OCI-LY1 (cell line): ENCODE data around the gene FZD1.

Experiments used
- H2AFZ ChIP-seq: fragments of 200-600 bp; sonication (generic), shearing (Covaris generic); 2 replicates; pipeline ENCODE4 v1.6.0; 2014; ENCODE audit warnings: antibody characterized with exemption, mild to moderate bottlenecking, low read length
- H3F3A ChIP-seq: fragments of 200-600 bp; sonication (generic), shearing (Covaris generic); 2 replicates; pipeline ENCODE4 v1.6.0; 2014; ENCODE audit warnings: mild to moderate bottlenecking, antibody characterized with exemption, low read length, moderate library complexity; ENCODE audit not compliant: insufficient read depth
- H3K27ac ChIP-seq: fragments of 200-600 bp; sonication (generic); 2 replicates; pipeline ENCODE4 v1.5.1; 2014; ENCODE audit warnings: low read length, mixed run types, mild to moderate bottlenecking, low read depth; ENCODE audit not compliant: poor library complexity, severe bottlenecking
- H3K27me3 ChIP-seq: fragments of 200-600 bp; sonication (generic); 2 replicates; pipeline ENCODE4 v1.6.0; 2014; ENCODE audit warnings: antibody characterized with exemption, mild to moderate bottlenecking, low read length, moderate library complexity; ENCODE audit not compliant: insufficient read depth
- H3K36me3 ChIP-seq: fragments of 200-600 bp; sonication (generic); 2 replicates; pipeline ENCODE4 v1.6.1; 2014; ENCODE audit warnings: mild to moderate bottlenecking, antibody characterized with exemption, low read length, moderate library complexity, mixed read lengths; ENCODE audit not compliant: insufficient read depth
- H3K4me1 ChIP-seq: fragments of 200-600 bp; sonication (generic); 2 replicates; pipeline ENCODE4 v1.5.1; 2014; ENCODE audit warnings: mild to moderate bottlenecking, low read length, moderate library complexity; ENCODE audit not compliant: insufficient read depth, severe bottlenecking
- H3K4me2 ChIP-seq: fragments of 200-600 bp; sonication (generic), shearing (Covaris generic); 2 replicates; pipeline ENCODE4 v1.6.1; 2014; ENCODE audit warnings: low read length
- H3K4me3 ChIP-seq: fragments of 200-600 bp; sonication (generic); 2 replicates; pipeline ENCODE4 v1.5.1; 2014; ENCODE audit warnings: low read length, low read depth, mild to moderate bottlenecking, mixed read lengths; ENCODE audit not compliant: poor library complexity, severe bottlenecking
- H3K79me2 ChIP-seq: fragments of 200-600 bp; shearing (Covaris generic); 2 replicates; pipeline ENCODE4 v1.6.1; 2016; ENCODE audit warnings: mixed run types, low read length, mixed read lengths; ENCODE audit not compliant: insufficient read depth
- H3K9ac ChIP-seq: fragments of 200-600 bp; sonication (generic), shearing (Covaris generic); 2 replicates; pipeline ENCODE4 v1.6.1; 2014; ENCODE audit warnings: mild to moderate bottlenecking, low read length, mixed read lengths
- H3K9me2 ChIP-seq: fragments of 200-600 bp; sonication (generic), shearing (Covaris generic); 2 replicates; pipeline ENCODE4 v1.6.1; 2014; ENCODE audit warnings: low read depth, mild to moderate bottlenecking, low read length, mixed read lengths
- H3K9me3 ChIP-seq: fragments of 200-600 bp; shearing (Covaris generic); 2 replicates; pipeline ENCODE4 v1.6.1; 2014; ENCODE audit warnings: low read length, mixed read lengths
- H4K20me1 ChIP-seq: fragments of 200-600 bp; sonication (generic), shearing (Covaris generic); 2 replicates; pipeline ENCODE4 v1.6.0; 2016; ENCODE audit warnings: mild to moderate bottlenecking, low read length; ENCODE audit not compliant: insufficient read depth
- EZH2 ChIP-seq: fragments of 200-600 bp; sonication (generic), shearing (Covaris generic); IDR thresholded peaks from 2 replicates; pipeline ENCODE4 v1.8.0; 2017; ENCODE audit warnings: borderline replicate concordance, mixed run types, mild to moderate bottlenecking, antibody characterized with exemption, low read length, moderate library complexity, mixed read lengths
- TF ChIP-seq, protein P1 (sequence below): fragments of 200-600 bp; sonication (generic), shearing (Covaris generic); IDR thresholded peaks from 2 replicates; pipeline ENCODE4 v1.5.1; 2017; ENCODE audit warnings: mild to moderate bottlenecking, antibody characterized with exemption, low read length, moderate library complexity, mixed read lengths

Gene FZD1

DNA sequence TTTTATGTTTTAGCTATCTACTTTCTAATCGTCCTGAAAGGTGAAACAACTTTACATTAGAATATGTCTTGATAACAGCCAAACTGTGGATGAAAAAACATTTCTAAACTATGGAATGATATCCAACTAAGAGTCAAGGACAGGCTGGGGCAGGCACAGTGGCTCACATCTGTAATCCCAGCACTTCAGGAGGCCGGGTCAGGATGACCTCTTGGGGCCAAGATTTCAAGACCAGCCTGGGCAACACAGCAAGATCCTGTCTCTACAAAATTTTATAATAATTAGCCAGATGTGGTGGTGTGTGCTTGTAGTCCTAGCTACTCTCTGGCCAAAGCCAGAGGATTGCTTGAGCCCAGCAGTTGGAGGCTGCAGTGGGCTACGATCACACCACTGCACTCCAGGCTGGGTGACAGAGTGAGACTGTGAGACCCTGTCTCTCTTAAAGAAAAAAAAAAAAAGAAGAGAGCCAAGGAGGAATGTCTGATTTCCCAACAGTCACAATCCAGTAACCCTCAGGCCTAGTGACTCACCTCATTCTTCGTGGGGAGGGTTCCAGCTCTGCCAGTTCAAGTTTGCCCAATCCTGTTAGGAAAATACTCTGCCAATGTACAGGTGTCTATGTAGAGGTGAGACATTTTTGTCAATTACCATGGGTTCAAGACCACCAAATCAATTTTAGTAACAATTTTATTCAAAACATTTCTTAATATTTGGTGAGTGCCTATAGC lies 14.6 kb upstream of the FZD1 start:
- Histone ChIP-seq H3K9me2 (no peaks in the 10 kb centered on the region), H3K4me3 (no peak overlapping the region), H3K27ac (no peak overlapping the region), H3K4me1 (no peaks in the 10 kb centered on the region), H3K27me3 (no peaks in the 10 kb centered on the region), H3K9me3 (no peaks in the 10 kb centered on the region), H3K9ac (no peak overlapping the region), H2AFZ (no peak overlapping the region), H4K20me1 (no peaks in the 10 kb centered on the region), H3K36me3 (no peaks in the 10 kb centered on the region), H3K79me2 (no peaks in the 10 kb centered on the region), H3K4me2 (no peak overlapping the region), H3F3A (no peaks in the 10 kb centered on the region)
- TF ChIP-seq, protein P1, sequence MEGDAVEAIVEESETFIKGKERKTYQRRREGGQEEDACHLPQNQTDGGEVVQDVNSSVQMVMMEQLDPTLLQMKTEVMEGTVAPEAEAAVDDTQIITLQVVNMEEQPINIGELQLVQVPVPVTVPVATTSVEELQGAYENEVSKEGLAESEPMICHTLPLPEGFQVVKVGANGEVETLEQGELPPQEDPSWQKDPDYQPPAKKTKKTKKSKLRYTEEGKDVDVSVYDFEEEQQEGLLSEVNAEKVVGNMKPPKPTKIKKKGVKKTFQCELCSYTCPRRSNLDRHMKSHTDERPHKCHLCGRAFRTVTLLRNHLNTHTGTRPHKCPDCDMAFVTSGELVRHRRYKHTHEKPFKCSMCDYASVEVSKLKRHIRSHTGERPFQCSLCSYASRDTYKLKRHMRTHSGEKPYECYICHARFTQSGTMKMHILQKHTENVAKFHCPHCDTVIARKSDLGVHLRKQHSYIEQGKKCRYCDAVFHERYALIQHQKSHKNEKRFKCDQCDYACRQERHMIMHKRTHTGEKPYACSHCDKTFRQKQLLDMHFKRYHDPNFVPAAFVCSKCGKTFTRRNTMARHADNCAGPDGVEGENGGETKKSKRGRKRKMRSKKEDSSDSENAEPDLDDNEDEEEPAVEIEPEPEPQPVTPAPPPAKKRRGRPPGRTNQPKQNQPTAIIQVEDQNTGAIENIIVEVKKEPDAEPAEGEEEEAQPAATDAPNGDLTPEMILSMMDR, result no peak
- no peak for TF ChIP-seq EZH2

DNA sequence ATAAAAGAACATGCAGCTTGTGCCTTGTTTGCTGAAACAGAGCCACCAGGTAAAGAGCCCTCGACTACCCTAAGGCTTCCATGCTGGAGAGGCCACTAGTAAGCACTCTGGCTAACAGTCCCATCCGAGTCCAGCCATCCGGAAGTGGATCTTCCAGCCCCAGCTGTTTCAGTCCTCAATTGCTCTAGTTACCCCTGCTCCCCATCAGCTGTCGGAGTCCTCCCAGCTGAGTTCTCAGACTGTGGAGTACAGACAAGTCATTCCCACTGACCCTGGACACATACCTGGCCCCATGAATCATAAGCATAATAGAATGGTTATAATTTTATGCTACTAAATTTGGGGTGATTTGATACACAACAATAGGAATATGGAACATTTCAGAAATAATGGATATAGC lies 13.5 kb upstream of the FZD1 start:
- Histone ChIP-seq H3K27ac (no peak overlapping the region), H3K9ac (no peak overlapping the region), H3K4me3 (no peak overlapping the region), H3K79me2 (no peaks in the 10 kb centered on the region), H4K20me1 (no peaks in the 10 kb centered on the region), H3K4me2 (no peak overlapping the region), H2AFZ (no peak overlapping the region), H3K4me1 (no peaks in the 10 kb centered on the region), H3K36me3 (no peaks in the 10 kb centered on the region), H3K9me3 (no peaks in the 10 kb centered on the region), H3K9me2 (no peaks in the 10 kb centered on the region), H3K27me3 (no peaks in the 10 kb centered on the region), H3F3A (no peaks in the 10 kb centered on the region)
- TF ChIP-seq, protein P1, result no peak
- TF ChIP-seq EZH2, result no peak

DNA sequence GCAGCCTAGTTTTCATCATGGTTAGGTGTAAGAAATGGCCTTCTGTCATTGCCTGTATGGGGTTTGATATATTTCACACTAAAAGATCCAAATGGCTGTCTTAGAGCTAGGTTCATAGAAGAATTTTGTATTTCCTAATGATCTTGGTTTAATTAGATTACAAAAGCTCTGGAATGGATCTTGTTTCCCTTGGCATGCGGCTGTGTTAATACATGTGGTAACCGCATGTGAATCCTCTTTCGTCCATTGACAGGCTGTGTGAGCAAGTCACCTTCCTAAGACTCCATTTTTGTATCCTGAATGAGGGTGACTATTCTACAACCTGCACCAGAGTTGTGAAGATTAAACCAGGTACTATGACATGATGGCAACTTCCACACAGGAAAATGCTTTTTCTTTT lies 12.4 kb upstream of the FZD1 start:
- Histone ChIP-seq H3K4me1 (no peaks in the 10 kb centered on the region), H3K9me2 (no peaks in the 10 kb centered on the region), H3K27me3 (no peaks in the 10 kb centered on the region; the same call in 1 of the 2 replicates), H3K4me3 (no peak overlapping the region), H3K79me2 (no peaks in the 10 kb centered on the region), H3K4me2 (no peak overlapping the region), H4K20me1 (no peaks in the 10 kb centered on the region), H3K36me3 (no peaks in the 10 kb centered on the region), H3K27ac (no peak overlapping the region), H2AFZ (no peak overlapping the region), H3K9me3 (no peaks in the 10 kb centered on the region), H3F3A (no peaks in the 10 kb centered on the region), H3K9ac (no peak overlapping the region)
- TF ChIP-seq EZH2, result no peak
- TF ChIP-seq, protein P1, result no peak
